GM23338 (cell line): ENCODE results near the gene GCG. TPM values are rescaled to one million over a fixed set of nuclear protein-coding genes. Genes with fewer than 3 reads are reported as not detected.

Experiments used
- ATAC-seq: fragments of 200-7000 bp; cut with Tn5 transposase; 3 replicates; pipeline ENCODE4 v1.9.1; 2020
- DNase-seq: peaks from one replicate; pipeline ENCODE4 v3.0.0-alpha.2; 2015; ENCODE audit warnings: low spot score
- H2AFZ ChIP-seq: fragments of 200-600 bp; sonication (generic); 2 replicates; pipeline ENCODE4 v1.8.0; 2016; ENCODE audit warnings: antibody characterized with exemption, mild to moderate bottlenecking, moderate library complexity
- H3F3A ChIP-seq: fragments of 200-600 bp; sonication (generic); replicated peaks from 2 replicates; pipeline ENCODE4 v1.8.0; 2017; ENCODE audit warnings: antibody characterized with exemption, mixed run types, low read depth
- H3K27ac ChIP-seq: fragments of 200-600 bp; sonication (generic); 2 replicates; pipeline ENCODE4 v1.6.1; 2016; ENCODE audit warnings: low read depth
- H3K27me3 ChIP-seq: fragments of 200-600 bp; sonication (generic); 2 replicates; pipeline ENCODE4 v1.8.0; 2016; ENCODE audit warnings: mild to moderate bottlenecking, mixed run types, moderate library complexity; ENCODE audit not compliant: insufficient read depth
- H3K36me3 ChIP-seq: fragments of 200-600 bp; sonication (generic); 2 replicates; pipeline ENCODE4 v1.8.0; 2016; ENCODE audit warnings: mild to moderate bottlenecking; ENCODE audit not compliant: insufficient read depth
- H3K4me1 ChIP-seq: fragments of 200-600 bp; sonication (generic); 2 replicates; pipeline ENCODE4 v1.8.0; 2016; ENCODE audit warnings: mild to moderate bottlenecking, moderate library complexity; ENCODE audit not compliant: insufficient read depth
- H3K4me2 ChIP-seq: fragments of 200-600 bp; sonication (generic); 2 replicates; pipeline ENCODE4 v1.7.1; 2017; ENCODE audit warnings: mixed run types
- H3K4me3 ChIP-seq: fragments of 200-600 bp; sonication (generic); 2 replicates; pipeline ENCODE4 v1.6.1; 2016; ENCODE audit warnings: mixed run types
- H3K79me2 ChIP-seq: fragments of 200-600 bp; sonication (generic); replicated peaks from 2 replicates; pipeline ENCODE4 v1.8.0; 2017; ENCODE audit warnings: mild to moderate bottlenecking; ENCODE audit not compliant: insufficient read depth
- H3K9me2 ChIP-seq: fragments of 200-600 bp; sonication (generic); 2 replicates; pipeline ENCODE4 v1.8.0; 2017; ENCODE audit not compliant: insufficient read depth
- H4K20me1 ChIP-seq: fragments of 200-600 bp; sonication (generic); replicated peaks from 2 replicates; pipeline ENCODE4 v1.8.0; 2017; ENCODE audit warnings: mild to moderate bottlenecking; ENCODE audit not compliant: insufficient read depth
- H3K27ac Mint-ChIP-seq: 2 replicates; pipeline ENCODE4 v1.8.0; 2020; ENCODE audit warnings: inconsistent platforms, mild to moderate bottlenecking, moderate library complexity, mixed read lengths
- H3K27me3 Mint-ChIP-seq: 3 replicates; pipeline ENCODE4 v1.8.0; 2022; ENCODE audit warnings: low read depth, mild to moderate bottlenecking, moderate library complexity, mixed read lengths, inconsistent platforms; ENCODE audit not compliant: insufficient read depth, poor library complexity
- H3K36me3 Mint-ChIP-seq: 3 replicates; pipeline ENCODE4 v1.8.0; 2021; ENCODE audit warnings: low read depth, mild to moderate bottlenecking, inconsistent platforms, moderate library complexity, mixed read lengths
- H3K4me1 Mint-ChIP-seq: 3 replicates; pipeline ENCODE4 v1.8.0; 2020; ENCODE audit warnings: mild to moderate bottlenecking, inconsistent platforms, mixed read lengths
- H3K4me3 Mint-ChIP-seq: 3 replicates; pipeline ENCODE4 v1.8.0; 2021; ENCODE audit warnings: moderate library complexity, mild to moderate bottlenecking, inconsistent platforms, mixed read lengths
- H3K9me3 Mint-ChIP-seq: 3 replicates; pipeline ENCODE4 v1.8.0; 2020; ENCODE audit warnings: moderate library complexity, mild to moderate bottlenecking, inconsistent platforms, mixed read lengths
- CREB1 ChIP-seq: fragments of 250-450 bp; sonication (Bioruptor Pico); IDR thresholded peaks from 2 replicates; pipeline ENCODE4 v1.5.0; 2020; ENCODE audit warnings: low read depth, mild to moderate bottlenecking, moderate library complexity
- EZH2 ChIP-seq: fragments of 200-600 bp; sonication (generic); IDR thresholded peaks from one replicate; pipeline ENCODE4 v1.8.0; 2017; ENCODE audit warnings: antibody characterized with exemption, mild to moderate bottlenecking, low read depth; ENCODE audit not compliant: unreplicated experiment
- EZH2phosphoT487 ChIP-seq: fragments of 200-600 bp; sonication (generic); IDR thresholded peaks from one replicate; pipeline ENCODE4 v1.8.1; 2018; ENCODE audit warnings: antibody characterized with exemption; ENCODE audit not compliant: unreplicated experiment
- JUNB ChIP-seq: IDR thresholded peaks from one replicate; pipeline ENCODE4 v1.6.1; 2016; ENCODE audit warnings: antibody characterized with exemption; ENCODE audit not compliant: unreplicated experiment
- NANOG ChIP-seq: IDR thresholded peaks from 2 replicates; pipeline ENCODE4 v1.6.1; 2016; ENCODE audit warnings: antibody characterized with exemption, borderline replicate concordance
- POLR2AphosphoS5 ChIP-seq: IDR thresholded peaks from 2 replicates; pipeline ENCODE4 v1.6.1; 2016; ENCODE audit warnings: antibody characterized with exemption, low read depth
- STAT1 ChIP-seq: IDR thresholded peaks from one replicate; pipeline ENCODE4 v1.6.1; 2016; ENCODE audit warnings: antibody characterized with exemption; ENCODE audit not compliant: unreplicated experiment
- ZNF114 ChIP-seq: fragments of 250-450 bp; sonication (Bioruptor Pico); IDR thresholded peaks from 2 replicates; pipeline ENCODE4 v1.5.0; 2020; ENCODE audit warnings: mild to moderate bottlenecking, moderate library complexity
- ZNF331 ChIP-seq: fragments of 250-450 bp; sonication (Bioruptor Pico); IDR thresholded peaks from 2 replicates; pipeline ENCODE4 v1.5.0; 2020; ENCODE audit warnings: low read depth, mild to moderate bottlenecking, moderate library complexity
- polyA plus RNA-seq: library from polyadenylated mRNA; unstranded; fragments of >200 nt; fragmentation: Nextera tagmentation; extraction: Ambion mirVana; gene quantifications from 2 replicates; pipeline ENCODE4 v1.2.1, GENCODE V29; 2016
- total RNA-seq: library from RNA; depleted of rRNA; stranded (reverse); fragments of >200 nt; shearing (Covaris generic); gene quantifications from 2 replicates; pipeline ENCODE4 v1.2.3, GENCODE V29; 2014
- TF ChIP-seq, protein P1 (sequence below): IDR thresholded peaks from one replicate; pipeline ENCODE4 v1.6.1; 2018; ENCODE audit warnings: antibody characterized with exemption; ENCODE audit not compliant: unreplicated experiment
- TF ChIP-seq, protein P2 (sequence below): IDR thresholded peaks from 2 replicates; pipeline ENCODE4 v1.6.1; 2016; ENCODE audit warnings: antibody characterized with exemption
- TF ChIP-seq, protein P3 (sequence below), 2 experiments: fragments of 200-600 bp in 1 of 2; sonication (generic) in 1 of 2; conservative IDR thresholded peaks; 2 replicates each; pipeline versions ENCODE4 v1.5.1 to v1.6.1; 2016 to 2017; ENCODE audit warnings: antibody characterized with exemption in 2 of 2, low read depth in 2 of 2, mild to moderate bottlenecking in 2 of 2, moderate library complexity in 1 of 2
- TF ChIP-seq, protein P4 (sequence below): fragments of 250-450 bp; sonication (Bioruptor Pico); IDR thresholded peaks from 2 replicates; pipeline ENCODE4 v1.5.0; 2020; ENCODE audit warnings: mild to moderate bottlenecking, moderate library complexity

Gene GCG
- total and polyA plus RNA-seq, 2 experiments from 2014 or later = not detected

DNA sequence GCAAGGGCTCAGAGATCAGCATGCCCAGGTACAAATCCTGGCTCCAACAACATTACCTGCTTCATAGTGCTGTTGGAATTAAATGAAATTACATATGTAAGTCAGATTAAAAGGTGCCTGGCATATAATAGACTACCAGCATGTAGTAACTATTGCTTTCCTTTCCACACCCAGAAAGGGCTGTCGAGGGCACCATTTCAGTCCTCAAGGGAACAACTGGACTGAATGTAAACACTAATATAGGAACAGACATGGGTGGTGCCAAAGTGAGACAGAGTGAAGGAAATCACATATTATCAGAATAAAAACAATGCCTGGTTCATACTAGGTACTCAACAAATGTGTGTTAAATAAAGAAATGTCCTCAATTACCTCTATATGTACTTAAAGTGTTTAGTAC lies 47.9 kb upstream of the GCG start:
- DNase-seq (no peak), ATAC-seq (no peak)
- Mint-ChIP-seq H3K36me3 (no peaks in the 10 kb centered on the region), H3K27me3 (no peaks in the 10 kb centered on the region), H3K4me1 (peaks cover 7% of the 10 kb centered on the region; the same call in 2 of the 3 replicates), H3K9me3 (no peaks in the 10 kb centered on the region), H3K4me3 (no peak overlapping the region), H3K27ac (no peak overlapping the region)
- Histone ChIP-seq H3K9me2 (no peaks in the 10 kb centered on the region), H4K20me1 (no peaks in the 10 kb centered on the region), H3K79me2 (no peaks in the 10 kb centered on the region), H3K27me3 (no peaks in the 10 kb centered on the region), H3K36me3 (no peaks in the 10 kb centered on the region), H3F3A (no peaks in the 10 kb centered on the region), H3K4me1 (no peaks in the 10 kb centered on the region), H3K4me3 (no peak overlapping the region), H2AFZ (no peak overlapping the region), H3K27ac (no peak overlapping the region), H3K4me2 (no peak overlapping the region)
- TF ChIP-seq, protein P1, sequence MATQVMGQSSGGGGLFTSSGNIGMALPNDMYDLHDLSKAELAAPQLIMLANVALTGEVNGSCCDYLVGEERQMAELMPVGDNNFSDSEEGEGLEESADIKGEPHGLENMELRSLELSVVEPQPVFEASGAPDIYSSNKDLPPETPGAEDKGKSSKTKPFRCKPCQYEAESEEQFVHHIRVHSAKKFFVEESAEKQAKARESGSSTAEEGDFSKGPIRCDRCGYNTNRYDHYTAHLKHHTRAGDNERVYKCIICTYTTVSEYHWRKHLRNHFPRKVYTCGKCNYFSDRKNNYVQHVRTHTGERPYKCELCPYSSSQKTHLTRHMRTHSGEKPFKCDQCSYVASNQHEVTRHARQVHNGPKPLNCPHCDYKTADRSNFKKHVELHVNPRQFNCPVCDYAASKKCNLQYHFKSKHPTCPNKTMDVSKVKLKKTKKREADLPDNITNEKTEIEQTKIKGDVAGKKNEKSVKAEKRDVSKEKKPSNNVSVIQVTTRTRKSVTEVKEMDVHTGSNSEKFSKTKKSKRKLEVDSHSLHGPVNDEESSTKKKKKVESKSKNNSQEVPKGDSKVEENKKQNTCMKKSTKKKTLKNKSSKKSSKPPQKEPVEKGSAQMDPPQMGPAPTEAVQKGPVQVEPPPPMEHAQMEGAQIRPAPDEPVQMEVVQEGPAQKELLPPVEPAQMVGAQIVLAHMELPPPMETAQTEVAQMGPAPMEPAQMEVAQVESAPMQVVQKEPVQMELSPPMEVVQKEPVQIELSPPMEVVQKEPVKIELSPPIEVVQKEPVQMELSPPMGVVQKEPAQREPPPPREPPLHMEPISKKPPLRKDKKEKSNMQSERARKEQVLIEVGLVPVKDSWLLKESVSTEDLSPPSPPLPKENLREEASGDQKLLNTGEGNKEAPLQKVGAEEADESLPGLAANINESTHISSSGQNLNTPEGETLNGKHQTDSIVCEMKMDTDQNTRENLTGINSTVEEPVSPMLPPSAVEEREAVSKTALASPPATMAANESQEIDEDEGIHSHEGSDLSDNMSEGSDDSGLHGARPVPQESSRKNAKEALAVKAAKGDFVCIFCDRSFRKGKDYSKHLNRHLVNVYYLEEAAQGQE = no peak
- TF ChIP-seq EZH2phosphoT487 (no peak), POLR2AphosphoS5 (no peak), STAT1 (no peak), ZNF331 (CRISPR knock-in tag) (no peak), JUNB (no peak), ZNF114 (no peak), EZH2 (no peak), CREB1 (CRISPR knock-in tag) (no peak), NANOG (no peak)
- TF ChIP-seq, protein P2, sequence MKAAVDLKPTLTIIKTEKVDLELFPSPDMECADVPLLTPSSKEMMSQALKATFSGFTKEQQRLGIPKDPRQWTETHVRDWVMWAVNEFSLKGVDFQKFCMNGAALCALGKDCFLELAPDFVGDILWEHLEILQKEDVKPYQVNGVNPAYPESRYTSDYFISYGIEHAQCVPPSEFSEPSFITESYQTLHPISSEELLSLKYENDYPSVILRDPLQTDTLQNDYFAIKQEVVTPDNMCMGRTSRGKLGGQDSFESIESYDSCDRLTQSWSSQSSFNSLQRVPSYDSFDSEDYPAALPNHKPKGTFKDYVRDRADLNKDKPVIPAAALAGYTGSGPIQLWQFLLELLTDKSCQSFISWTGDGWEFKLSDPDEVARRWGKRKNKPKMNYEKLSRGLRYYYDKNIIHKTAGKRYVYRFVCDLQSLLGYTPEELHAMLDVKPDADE = no peak
- TF ChIP-seq, protein P3, sequence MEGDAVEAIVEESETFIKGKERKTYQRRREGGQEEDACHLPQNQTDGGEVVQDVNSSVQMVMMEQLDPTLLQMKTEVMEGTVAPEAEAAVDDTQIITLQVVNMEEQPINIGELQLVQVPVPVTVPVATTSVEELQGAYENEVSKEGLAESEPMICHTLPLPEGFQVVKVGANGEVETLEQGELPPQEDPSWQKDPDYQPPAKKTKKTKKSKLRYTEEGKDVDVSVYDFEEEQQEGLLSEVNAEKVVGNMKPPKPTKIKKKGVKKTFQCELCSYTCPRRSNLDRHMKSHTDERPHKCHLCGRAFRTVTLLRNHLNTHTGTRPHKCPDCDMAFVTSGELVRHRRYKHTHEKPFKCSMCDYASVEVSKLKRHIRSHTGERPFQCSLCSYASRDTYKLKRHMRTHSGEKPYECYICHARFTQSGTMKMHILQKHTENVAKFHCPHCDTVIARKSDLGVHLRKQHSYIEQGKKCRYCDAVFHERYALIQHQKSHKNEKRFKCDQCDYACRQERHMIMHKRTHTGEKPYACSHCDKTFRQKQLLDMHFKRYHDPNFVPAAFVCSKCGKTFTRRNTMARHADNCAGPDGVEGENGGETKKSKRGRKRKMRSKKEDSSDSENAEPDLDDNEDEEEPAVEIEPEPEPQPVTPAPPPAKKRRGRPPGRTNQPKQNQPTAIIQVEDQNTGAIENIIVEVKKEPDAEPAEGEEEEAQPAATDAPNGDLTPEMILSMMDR (conservative IDR thresholded peaks at IDR 0.05; ENCODE audit: low read depth in 2 of 2) = no peak
- TF ChIP-seq, protein P4, sequence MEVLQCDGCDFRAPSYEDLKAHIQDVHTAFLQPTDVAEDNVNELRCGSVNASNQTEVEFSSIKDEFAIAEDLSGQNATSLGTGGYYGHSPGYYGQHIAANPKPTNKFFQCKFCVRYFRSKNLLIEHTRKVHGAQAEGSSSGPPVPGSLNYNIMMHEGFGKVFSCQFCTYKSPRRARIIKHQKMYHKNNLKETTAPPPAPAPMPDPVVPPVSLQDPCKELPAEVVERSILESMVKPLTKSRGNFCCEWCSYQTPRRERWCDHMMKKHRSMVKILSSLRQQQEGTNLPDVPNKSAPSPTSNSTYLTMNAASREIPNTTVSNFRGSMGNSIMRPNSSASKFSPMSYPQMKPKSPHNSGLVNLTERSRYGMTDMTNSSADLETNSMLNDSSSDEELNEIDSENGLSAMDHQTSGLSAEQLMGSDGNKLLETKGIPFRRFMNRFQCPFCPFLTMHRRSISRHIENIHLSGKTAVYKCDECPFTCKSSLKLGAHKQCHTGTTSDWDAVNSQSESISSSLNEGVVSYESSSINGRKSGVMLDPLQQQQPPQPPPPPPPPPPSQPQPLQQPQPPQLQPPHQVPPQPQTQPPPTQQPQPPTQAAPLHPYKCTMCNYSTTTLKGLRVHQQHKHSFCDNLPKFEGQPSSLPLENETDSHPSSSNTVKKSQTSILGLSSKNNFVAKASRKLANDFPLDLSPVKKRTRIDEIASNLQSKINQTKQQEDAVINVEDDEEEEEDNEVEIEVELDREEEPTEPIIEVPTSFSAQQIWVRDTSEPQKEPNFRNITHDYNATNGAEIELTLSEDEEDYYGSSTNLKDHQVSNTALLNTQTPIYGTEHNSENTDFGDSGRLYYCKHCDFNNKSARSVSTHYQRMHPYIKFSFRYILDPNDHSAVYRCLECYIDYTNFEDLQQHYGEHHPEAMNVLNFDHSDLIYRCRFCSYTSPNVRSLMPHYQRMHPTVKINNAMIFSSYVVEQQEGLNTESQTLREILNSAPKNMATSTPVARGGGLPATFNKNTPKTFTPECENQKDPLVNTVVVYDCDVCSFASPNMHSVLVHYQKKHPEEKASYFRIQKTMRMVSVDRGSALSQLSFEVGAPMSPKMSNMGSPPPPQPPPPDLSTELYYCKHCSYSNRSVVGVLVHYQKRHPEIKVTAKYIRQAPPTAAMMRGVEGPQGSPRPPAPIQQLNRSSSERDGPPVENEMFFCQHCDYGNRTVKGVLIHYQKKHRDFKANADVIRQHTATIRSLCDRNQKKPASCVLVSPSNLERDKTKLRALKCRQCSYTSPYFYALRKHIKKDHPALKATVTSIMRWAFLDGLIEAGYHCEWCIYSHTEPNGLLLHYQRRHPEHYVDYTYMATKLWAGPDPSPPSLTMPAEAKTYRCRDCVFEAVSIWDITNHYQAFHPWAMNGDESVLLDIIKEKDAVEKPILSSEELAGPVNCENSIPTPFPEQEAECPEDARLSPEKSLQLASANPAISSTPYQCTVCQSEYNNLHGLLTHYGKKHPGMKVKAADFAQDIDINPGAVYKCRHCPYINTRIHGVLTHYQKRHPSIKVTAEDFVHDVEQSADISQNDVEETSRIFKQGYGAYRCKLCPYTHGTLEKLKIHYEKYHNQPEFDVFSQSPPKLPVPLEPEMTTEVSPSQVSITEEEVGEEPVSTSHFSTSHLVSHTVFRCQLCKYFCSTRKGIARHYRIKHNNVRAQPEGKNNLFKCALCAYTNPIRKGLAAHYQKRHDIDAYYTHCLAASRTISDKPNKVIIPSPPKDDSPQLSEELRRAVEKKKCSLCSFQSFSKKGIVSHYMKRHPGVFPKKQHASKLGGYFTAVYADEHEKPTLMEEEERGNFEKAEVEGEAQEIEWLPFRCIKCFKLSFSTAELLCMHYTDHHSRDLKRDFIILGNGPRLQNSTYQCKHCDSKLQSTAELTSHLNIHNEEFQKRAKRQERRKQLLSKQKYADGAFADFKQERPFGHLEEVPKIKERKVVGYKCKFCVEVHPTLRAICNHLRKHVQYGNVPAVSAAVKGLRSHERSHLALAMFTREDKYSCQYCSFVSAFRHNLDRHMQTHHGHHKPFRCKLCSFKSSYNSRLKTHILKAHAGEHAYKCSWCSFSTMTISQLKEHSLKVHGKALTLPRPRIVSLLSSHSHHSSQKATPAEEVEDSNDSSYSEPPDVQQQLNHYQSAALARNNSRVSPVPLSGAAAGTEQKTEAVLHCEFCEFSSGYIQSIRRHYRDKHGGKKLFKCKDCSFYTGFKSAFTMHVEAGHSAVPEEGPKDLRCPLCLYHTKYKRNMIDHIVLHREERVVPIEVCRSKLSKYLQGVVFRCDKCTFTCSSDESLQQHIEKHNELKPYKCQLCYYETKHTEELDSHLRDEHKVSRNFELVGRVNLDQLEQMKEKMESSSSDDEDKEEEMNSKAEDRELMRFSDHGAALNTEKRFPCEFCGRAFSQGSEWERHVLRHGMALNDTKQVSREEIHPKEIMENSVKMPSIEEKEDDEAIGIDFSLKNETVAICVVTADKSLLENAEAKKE (CRISPR knock-in tag) = no peak
